Effector CD4-positive, alpha-beta T cell (primary cell): ENCODE data around the gene KIAA0232.
A peak's percentile ranks its signal among the peaks of the same experiment; 100 is the strongest.

Experiments
- DNase-seq: peaks from one replicate; pipeline ENCODE4 v3.0.0-alpha.2; 2020

KIAA0232 gene

DNA sequence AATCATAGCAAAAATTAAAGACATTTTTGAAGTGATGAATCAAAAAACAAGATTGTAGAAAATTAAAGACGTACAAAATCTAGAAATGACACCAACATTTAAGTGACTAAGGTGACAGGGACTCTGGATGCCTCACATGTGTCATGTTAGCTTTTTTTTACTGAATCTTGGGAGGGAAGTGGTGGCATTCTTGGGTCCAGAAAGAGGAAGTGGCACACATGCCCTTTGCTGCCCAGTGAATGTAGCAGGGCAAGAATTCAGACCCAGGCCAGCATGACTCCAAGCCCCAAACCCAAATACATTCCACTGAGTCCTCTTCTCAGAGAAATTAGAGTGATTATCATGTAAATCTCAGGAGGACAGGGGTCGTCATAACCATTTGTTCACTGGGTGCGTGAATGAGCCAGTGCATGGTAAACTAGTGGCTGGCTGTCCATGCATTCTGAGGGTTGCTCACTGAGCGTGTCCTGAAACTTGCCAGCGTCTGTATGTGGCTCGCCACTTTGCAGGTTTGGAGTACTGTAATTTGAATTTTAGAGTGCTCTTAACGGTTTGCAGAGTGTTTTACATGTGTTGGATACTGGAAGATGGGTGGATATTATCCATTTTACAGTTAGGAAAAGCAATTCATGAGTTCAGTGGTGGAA lies 71.7 kb downstream of the KIAA0232 start:
- DNase-seq, result no peak

DNA sequence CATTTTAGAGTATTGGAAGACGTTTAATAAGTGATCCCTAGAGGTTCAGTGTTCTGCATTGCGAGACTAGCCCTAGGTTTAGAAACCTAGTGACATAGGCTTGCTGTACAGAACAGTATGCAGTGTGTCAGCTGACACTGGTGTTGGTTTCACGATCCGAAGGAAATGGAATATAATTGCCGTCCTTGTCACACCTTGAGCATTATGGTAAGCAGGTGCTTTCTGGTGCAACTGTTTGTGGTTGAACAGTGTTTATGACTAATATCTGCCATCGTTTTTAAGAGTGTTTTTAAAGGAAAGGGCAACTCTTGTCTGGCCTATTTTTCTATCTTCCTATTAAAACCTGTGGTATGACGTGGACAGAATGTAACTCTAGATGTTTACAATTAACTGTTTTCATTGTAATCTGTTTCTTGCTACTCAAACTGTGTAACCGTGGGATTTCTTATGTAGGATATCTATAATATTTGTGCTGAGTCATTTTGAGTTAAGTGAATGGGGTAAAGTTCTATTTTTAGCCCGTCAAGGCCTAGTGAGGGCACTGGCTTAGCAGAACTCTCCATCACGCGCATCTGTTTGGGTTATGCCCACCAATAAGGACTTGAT lies 73.3 kb downstream of the KIAA0232 start:
- DNase-seq, result peak; percentile 21

GRCh38 chr4:6856391-6856790 lies 73.9 kb downstream of the KIAA0232 start:
- no peak for DNase-seq

GRCh38 chr4:6857009-6857882 lies 74.7 kb downstream of the KIAA0232 start:
- no peak for DNase-seq

- no peak for DNase-seq
These were observed 76.5 kb downstream of the KIAA0232 start for GRCh38 chr4:6858997-6859396.

DNA sequence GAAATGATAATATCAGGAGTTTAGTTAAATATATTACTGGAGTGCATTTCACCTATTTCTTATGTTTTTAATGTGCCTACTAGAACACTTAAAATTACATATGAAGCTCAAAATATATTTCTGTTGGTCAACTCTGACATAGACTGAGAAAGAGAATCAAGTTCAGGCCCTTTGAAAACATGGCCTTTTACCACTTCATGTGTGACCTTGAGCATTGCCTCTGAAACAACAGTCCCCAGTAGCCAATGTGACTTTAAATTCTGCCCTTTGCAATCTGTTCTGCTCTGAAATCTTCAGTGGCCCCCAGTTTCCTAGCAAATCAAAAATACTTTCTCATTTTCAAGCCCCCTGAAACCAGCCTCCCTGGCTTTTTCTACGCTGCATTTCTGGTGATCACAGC lies 77.0 kb downstream of the KIAA0232 start:
- DNase-seq, result no peak

GRCh38 chr4:6868386-6868785 lies 85.9 kb downstream of the KIAA0232 start:
- no peak for DNase-seq

- DNase-seq, result no peak
These were observed 87.4 kb downstream of the KIAA0232 start for GRCh38 chr4:6869944-6870343.

DNA sequence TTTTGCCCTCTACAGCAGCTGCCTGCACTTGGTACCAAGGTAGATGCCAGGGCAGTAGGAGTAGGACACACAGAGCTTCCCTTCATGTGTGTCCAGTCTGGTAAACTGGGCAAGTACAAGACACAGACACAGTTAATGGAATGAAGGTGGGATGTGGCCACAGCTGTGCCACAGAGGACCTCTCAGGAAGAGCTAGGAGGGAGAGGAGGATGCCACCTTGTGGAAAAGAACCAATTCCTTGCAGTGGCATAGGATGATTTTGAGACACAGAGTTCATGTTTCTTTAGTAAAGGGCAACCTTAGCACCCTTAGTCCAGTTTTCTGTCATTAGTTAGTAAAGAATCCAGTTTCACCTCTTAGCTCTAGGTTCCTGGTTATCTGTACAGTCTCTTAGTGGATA lies 90.8 kb downstream of the KIAA0232 start:
- no peak for DNase-seq

DNA sequence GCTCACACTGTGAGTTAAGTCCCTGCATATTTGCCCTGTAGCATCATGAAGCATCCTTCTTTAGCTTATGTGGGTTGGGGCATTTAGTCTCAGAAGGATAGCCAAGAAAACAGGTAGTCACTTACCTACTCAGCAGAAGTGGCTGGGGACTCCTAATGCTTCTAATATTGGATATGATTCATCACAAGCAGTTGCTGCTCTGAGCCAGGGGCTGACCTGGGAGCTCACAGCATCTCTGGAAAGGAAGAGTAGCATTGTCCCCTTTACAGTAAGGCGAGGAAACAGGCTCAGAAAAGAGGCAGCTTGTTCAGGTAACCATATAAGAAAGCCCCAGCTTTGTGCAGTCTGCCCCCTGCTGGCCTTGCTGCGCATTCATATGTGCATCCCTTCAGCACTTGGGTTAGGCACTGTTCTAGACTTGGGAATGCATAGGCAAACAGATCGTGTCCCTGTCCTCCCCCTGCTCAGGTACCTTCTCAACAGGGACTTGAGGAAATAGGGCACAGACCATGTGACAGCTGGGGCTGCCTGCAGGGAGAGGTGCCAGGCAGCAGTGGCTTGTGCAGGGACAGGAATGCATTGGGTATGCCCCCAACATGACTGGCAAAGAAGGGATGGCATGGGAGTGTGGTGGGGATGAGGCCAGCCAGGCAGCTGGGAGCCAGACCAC lies 91.4 kb downstream of the KIAA0232 start:
- DNase-seq, result peak; percentile 80

DNA sequence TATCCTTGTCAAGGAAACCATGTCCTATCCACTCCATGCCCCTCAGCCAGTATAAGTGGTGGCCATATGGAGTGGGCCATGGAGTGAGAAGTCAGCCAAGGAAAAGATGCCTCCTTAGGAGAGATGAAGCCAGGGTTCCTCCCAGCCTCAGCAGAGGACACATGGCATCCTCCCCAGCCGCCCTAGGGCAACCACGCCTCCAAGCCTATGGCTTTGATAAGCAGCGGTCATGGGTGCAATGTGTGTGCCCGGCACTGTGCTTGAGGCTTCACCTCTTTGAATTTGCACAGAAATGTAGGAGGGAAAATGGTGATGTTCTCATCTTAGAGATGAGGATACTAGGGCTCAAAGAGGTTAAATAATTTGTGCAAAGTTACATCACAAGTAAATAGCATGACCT lies 92.5 kb downstream of the KIAA0232 start:
- DNase-seq, result no peak

DNA sequence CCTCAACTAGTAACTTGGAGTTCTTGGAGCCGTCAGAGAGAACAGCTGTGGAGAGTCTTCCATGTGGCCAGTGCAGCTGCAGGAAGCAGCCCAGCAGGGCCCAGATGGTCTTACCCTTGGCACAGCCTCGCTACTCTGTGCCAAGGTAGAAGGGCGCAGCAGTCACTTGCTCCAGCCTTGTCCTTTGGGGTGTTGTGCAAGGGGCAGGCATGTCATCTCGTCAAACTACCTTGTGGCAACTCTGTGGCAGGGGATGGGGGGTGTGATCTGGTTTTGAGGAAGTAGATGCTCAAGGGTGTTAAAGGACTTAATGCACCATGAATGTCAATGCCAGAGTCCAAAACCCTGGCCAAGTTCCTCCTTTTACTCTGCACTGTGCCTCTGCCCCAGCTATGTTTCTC lies 92.9 kb downstream of the KIAA0232 start:
- DNase-seq, result no peak

DNA sequence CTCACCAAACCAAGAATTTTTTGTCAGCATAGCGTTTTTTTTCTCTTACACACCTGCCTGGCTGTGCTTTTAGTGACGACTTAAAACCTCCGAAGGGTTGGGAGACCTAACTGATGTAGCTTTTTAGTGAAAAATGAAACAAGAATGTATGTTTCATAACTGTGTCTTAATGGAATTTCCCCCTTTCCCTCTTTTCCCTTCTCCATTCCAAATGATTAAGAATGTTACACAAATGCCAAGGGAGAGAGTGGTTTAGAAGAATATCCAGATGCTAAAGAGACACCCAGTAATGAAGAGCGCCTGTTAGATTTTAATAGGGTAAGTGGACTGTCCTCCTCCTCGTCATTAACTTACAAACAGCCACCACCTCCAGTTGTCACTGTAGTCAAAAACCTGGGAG lies 93.9 kb downstream of the KIAA0232 start:
- no peak for DNase-seq

GRCh38 chr4:6877067-6877466 lies 94.5 kb downstream of the KIAA0232 start:
- DNase-seq, result no peak

DNA sequence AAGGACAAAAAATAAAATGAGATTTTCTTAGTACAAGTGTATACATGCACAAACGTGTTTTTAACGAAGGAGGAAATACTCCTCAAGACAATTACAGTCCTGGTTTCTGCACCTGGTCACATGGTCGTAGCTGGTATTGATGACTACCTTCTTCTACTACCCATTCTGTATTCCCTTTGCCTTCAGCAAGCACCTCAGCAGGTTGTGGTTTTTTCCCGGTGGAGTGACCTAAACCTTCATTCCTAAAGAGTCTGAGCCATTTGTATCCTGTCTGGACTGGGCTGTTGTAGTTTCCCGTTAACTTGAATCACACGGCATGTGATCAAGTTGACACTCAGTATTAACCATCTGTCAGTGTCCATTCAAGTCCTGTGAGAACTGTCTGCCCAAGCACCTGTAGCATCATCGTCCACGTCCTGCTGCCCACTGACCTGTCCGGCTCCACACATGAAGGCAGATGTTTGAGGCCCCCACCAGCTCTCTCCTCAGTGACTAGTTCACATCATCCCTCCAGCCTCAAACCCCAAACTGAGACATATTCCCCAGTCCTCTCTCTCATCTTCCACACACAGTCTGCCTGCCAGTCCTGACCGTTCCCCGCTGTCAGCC lies 96.0 kb downstream of the KIAA0232 start:
- DNase-seq, result no peak

DNA sequence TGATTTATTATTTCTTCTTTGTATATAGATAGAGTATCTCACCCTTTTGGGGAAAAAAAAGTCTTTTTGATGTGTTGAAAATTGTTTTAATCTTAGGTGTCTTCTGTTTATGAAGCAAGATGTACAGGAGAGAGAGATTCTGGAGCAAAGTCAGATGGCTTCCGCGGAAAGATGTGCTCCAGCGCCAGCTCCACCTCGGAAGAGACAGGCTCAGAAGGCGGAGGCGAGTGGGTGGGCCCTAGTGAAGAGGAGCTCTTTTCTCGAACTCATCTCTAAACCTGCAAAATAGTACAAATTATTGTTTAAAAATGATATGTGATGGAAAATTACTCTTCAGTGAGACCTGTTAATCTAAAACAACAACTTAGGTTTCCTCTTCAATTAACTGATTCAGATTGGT lies 98.2 kb downstream of the KIAA0232 start:
- no peak for DNase-seq

DNA sequence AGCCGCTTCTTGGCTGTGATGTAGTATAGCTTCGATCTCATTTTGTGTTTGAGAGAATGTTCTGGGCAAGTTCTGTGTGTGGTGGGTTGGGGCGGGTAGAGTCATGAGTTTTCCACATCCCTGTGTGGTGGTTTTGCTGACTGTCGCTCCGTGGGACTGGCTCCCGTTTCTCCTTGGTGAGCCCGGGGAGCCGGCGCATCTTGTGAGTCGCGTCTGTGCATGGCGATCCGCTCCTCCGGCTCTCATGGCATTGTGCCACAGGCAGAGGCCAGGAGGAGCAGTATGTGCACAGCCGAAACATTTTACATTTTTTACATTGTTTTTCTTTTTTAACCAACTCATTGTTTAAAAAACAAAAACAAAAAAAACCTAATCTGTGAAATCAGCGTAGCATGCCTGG lies 99.4 kb downstream of the KIAA0232 start:
- DNase-seq, result no peak

- no peak for DNase-seq
These were observed 101.9 kb downstream of the KIAA0232 start for GRCh38 chr4:6884341-6884870.

- no peak for DNase-seq
These were observed 103.5 kb downstream of the KIAA0232 start for GRCh38 chr4:6885953-6886557.

- DNase-seq, result no peak
These were observed 104.4 kb downstream of the KIAA0232 start for GRCh38 chr4:6886886-6887285.

GRCh38 chr4:6887591-6888371 lies 105.3 kb downstream of the KIAA0232 start:
- DNase-seq, result no peak
